IMR-90 (cell line): Measurements from ENCODE around the gene TP53TG5. TPM values are rescaled to one million over a fixed set of nuclear protein-coding genes. Genes with fewer than 3 reads are reported as not detected.

Source experiments
- ATAC-seq: fragments of 200-7000 bp; cut with Tn5 transposase; 2 replicates; pipeline ENCODE4 v1.9.1; 2020; ENCODE audit warnings: low read depth, mild to moderate bottlenecking, moderate library complexity
- BruUV-seq: library from RNA; stranded (reverse); fragments of 400-500 nt; replicated peaks from 2 replicates; lab custom pipeline; 2021; lab: Mats Ljungman, UMichigan
- CTCF ChIA-PET: fragments of 300-600 bp; formaldehyde crosslinking; extraction: SDS; loops from one replicate; lab custom pipeline; 2021; ENCODE audit warnings: antibody characterized with exemption; lab: Yijun Ruan, JAX
- POLR2A ChIA-PET: fragments of 300-600 bp; sonication (Branson Sonifier 250); formaldehyde crosslinking; loops from one replicate; lab custom pipeline; 2022; ENCODE audit warnings: antibody characterized with exemption; ENCODE audit not compliant: unreplicated experiment; lab: Charles Lee
- DNase-seq: peaks from one replicate; pipeline ENCODE4 v3.0.0; 2013
- H2AFZ ChIP-seq: replicated peaks from 2 replicates; pipeline ENCODE3; 2013; ENCODE audit warnings: low read length, mild to moderate bottlenecking; ENCODE audit not compliant: poor library complexity
- H2AK5ac ChIP-seq: 2 replicates; pipeline ENCODE4 v1.6.1; 2013; ENCODE audit warnings: low read depth, low read length, inconsistent platforms
- H2AK9ac ChIP-seq: replicated peaks from 2 replicates; pipeline ENCODE3; 2013; ENCODE audit warnings: mild to moderate bottlenecking, low read depth, low read length, moderate library complexity; ENCODE audit not compliant: poor library complexity
- H2BK120ac ChIP-seq: 2 replicates; pipeline ENCODE4 v1.6.1; 2013; ENCODE audit warnings: low read depth, low read length, inconsistent platforms
- H2BK15ac ChIP-seq: 3 replicates; pipeline ENCODE4 v1.6.1; 2013; ENCODE audit warnings: low read depth, low read length, inconsistent platforms
- H2BK20ac ChIP-seq: 2 replicates; pipeline ENCODE4 v1.6.1; 2013; ENCODE audit warnings: low read depth, mild to moderate bottlenecking, inconsistent platforms, low read length, moderate library complexity
- H2BK5ac ChIP-seq: 2 replicates; pipeline ENCODE4 v1.6.1; 2013; ENCODE audit warnings: mild to moderate bottlenecking, low read depth, low read length, inconsistent platforms; ENCODE audit not compliant: poor library complexity, severe bottlenecking
- H3K14ac ChIP-seq: replicated peaks from 2 replicates; pipeline ENCODE4 v1.6.1; 2013; ENCODE audit warnings: low read depth, low read length, inconsistent platforms
- H3K18ac ChIP-seq: 2 replicates; pipeline ENCODE4 v1.6.1; 2013; ENCODE audit warnings: low read depth, low read length, control low read depth
- H3K23ac ChIP-seq: 2 replicates; pipeline ENCODE4 v1.6.1; 2013; ENCODE audit warnings: low read depth, low read length, inconsistent platforms
- H3K27ac ChIP-seq: 2 replicates; pipeline ENCODE4 v1.5.1; 2013; ENCODE audit warnings: mild to moderate bottlenecking, control low read depth, low read length; ENCODE audit not compliant: insufficient read depth
- H3K27me3 ChIP-seq: 2 replicates; pipeline ENCODE4 v1.6.1; 2013; ENCODE audit warnings: low read length; ENCODE audit not compliant: control insufficient read depth, insufficient read depth
- H3K36me3 ChIP-seq: 2 replicates; pipeline ENCODE4 v1.6.1; 2013; ENCODE audit warnings: low read length, mixed read lengths; ENCODE audit not compliant: control insufficient read depth, insufficient read depth
- H3K4ac ChIP-seq: 2 replicates; pipeline ENCODE4 v1.6.1; 2013; ENCODE audit warnings: low read depth, low read length, inconsistent platforms
- H3K4me1 ChIP-seq: 2 replicates; pipeline ENCODE4 v1.6.1; 2013; ENCODE audit warnings: low read length, mixed read lengths; ENCODE audit not compliant: control insufficient read depth, insufficient read depth
- H3K4me2 ChIP-seq: 2 replicates; pipeline ENCODE4 v1.6.1; 2013; ENCODE audit warnings: low read depth, mild to moderate bottlenecking, control low read depth, low read length, moderate library complexity
- H3K4me3 ChIP-seq: 2 replicates; pipeline ENCODE4 v1.5.1; 2013; ENCODE audit warnings: low read depth, mild to moderate bottlenecking, control low read depth, low read length, moderate library complexity; ENCODE audit not compliant: insufficient read depth
- H3K56ac ChIP-seq: 2 replicates; pipeline ENCODE4 v1.6.1; 2013; ENCODE audit warnings: low read length, inconsistent platforms; ENCODE audit not compliant: insufficient read depth; ENCODE audit errors: extremely low read depth
- H3K79me1 ChIP-seq, 2 experiments: 2 replicates each; pipeline ENCODE4 v1.6.1; 2013; ENCODE audit warnings: low read length in 2 of 2, inconsistent platforms in 1 of 2, low read depth in 1 of 2
- H3K9ac ChIP-seq: 2 replicates; pipeline ENCODE4 v1.6.1; 2013; ENCODE audit warnings: low read depth, low read length, control low read depth
- H3K9me1 ChIP-seq: 2 replicates; pipeline ENCODE4 v1.6.1; 2013; ENCODE audit warnings: low read length, inconsistent platforms; ENCODE audit not compliant: insufficient read depth
- H3K9me3 ChIP-seq: 2 replicates; pipeline ENCODE4 v1.6.1; 2013; ENCODE audit warnings: low read length; ENCODE audit not compliant: control insufficient read depth, insufficient read depth
- H4K20me1 ChIP-seq: 2 replicates; pipeline ENCODE4 v1.6.1; 2013; ENCODE audit warnings: low read length, inconsistent platforms; ENCODE audit not compliant: insufficient read depth
- H4K5ac ChIP-seq: 2 replicates; pipeline ENCODE4 v1.6.1; 2013; ENCODE audit warnings: mild to moderate bottlenecking, low read depth, low read length, control low read depth
- H4K8ac ChIP-seq, 2 experiments: 2 replicates each; pipeline ENCODE4 v1.6.1; 2013; ENCODE audit warnings: low read depth in 2 of 2, low read length in 2 of 2, control low read depth in 1 of 2, inconsistent platforms in 1 of 2
- H4K91ac ChIP-seq: 2 replicates; pipeline ENCODE4 v1.6.1; 2013; ENCODE audit warnings: low read depth, low read length, inconsistent platforms; ENCODE audit not compliant: insufficient read depth
- BHLHE40 ChIP-seq: fragments of 150-350 bp; IDR thresholded peaks from 2 replicates; pipeline ENCODE4 v1.6.1; 2016; ENCODE audit warnings: mild to moderate bottlenecking, low read depth, low read length
- CEBPB ChIP-seq: IDR thresholded peaks from 2 replicates; pipeline ENCODE4 v1.6.1; 2012; ENCODE audit warnings: low read depth, low read length, improper control_type of control experiment
- CHD1 ChIP-seq: IDR thresholded peaks from 2 replicates; pipeline ENCODE4 v1.6.1; 2012; ENCODE audit warnings: low read depth, low read length, improper control_type of control experiment
- CTCF ChIP-seq: conservative IDR thresholded peaks from 2 replicates; pipeline ENCODE4 v1.5.1; 2012; ENCODE audit warnings: mild to moderate bottlenecking, low read depth, low read length, improper control_type of control experiment
- ELK1 ChIP-seq: fragments of 150-350 bp; IDR thresholded peaks from 2 replicates; pipeline ENCODE4 v1.6.1; 2016; ENCODE audit warnings: low read depth, mild to moderate bottlenecking, low read length, moderate library complexity, borderline replicate concordance
- FOS ChIP-seq: fragments of 150-350 bp; IDR thresholded peaks from 2 replicates; pipeline ENCODE4 v1.6.1; 2016; ENCODE audit warnings: low read depth, low read length
- MAFK ChIP-seq: IDR thresholded peaks from 2 replicates; pipeline ENCODE4 v1.6.1; 2012; ENCODE audit warnings: low read depth, low read length, improper control_type of control experiment
- MAZ ChIP-seq: IDR thresholded peaks from 2 replicates; pipeline ENCODE4 v1.6.1; 2012; ENCODE audit warnings: low read depth, mild to moderate bottlenecking, low read length, improper control_type of control experiment, moderate library complexity, borderline replicate concordance
- MXI1 ChIP-seq: IDR thresholded peaks from 2 replicates; pipeline ENCODE4 v1.6.1; 2012; ENCODE audit warnings: low read depth, mild to moderate bottlenecking, low read length, moderate library complexity, borderline replicate concordance
- NFE2L2 ChIP-seq: fragments of 150-350 bp; IDR thresholded peaks from 2 replicates; pipeline ENCODE4 v1.6.1; 2016; ENCODE audit warnings: low read depth, mild to moderate bottlenecking, low read length
- POLR2A ChIP-seq: IDR thresholded peaks from 2 replicates; pipeline ENCODE4 v1.6.1; 2012; ENCODE audit warnings: mild to moderate bottlenecking, low read depth, low read length
- RAD21 ChIP-seq: IDR thresholded peaks from 2 replicates; pipeline ENCODE4 v1.6.1; 2012; ENCODE audit warnings: low read length, improper control_type of control experiment
- RCOR1 ChIP-seq: IDR thresholded peaks from 2 replicates; pipeline ENCODE4 v1.6.1; 2012; ENCODE audit warnings: mild to moderate bottlenecking, low read length, improper control_type of control experiment; ENCODE audit not compliant: insufficient replicate concordance
- RFX5 ChIP-seq: IDR thresholded peaks from 2 replicates; pipeline ENCODE4 v1.8.0; 2012; ENCODE audit warnings: low read depth, mild to moderate bottlenecking, low read length, moderate library complexity
- SMC3 ChIP-seq: fragments of 150-350 bp; IDR thresholded peaks from 2 replicates; pipeline ENCODE4 v1.6.1; 2016; ENCODE audit warnings: low read depth, mild to moderate bottlenecking, antibody characterized with exemption, low read length, moderate library complexity
- USF2 ChIP-seq: fragments of 150-350 bp; IDR thresholded peaks from 2 replicates; pipeline ENCODE4 v1.6.1; 2017; ENCODE audit warnings: mild to moderate bottlenecking, antibody characterized with exemption, low read length, low read depth
- WGBS, 2 experiments: methylation state at CpG; one replicate each; pipeline versions ENCODE4 v1.1.5 to v1.1.7; 2013; ENCODE audit warnings: missing lambda C conversion rate in 2 of 2; ENCODE audit not compliant: insufficient read length in 1 of 2; ENCODE audit errors: extremely low coverage in 2 of 2; 5-methylcytosine and 5-hydroxymethylcytosine counted together
- dilution Hi-C: fragments of 300-500 bp; cut with HindIII; formaldehyde crosslinking; loops from one replicate; pipeline ENCODE4 v1.14.3; 2018; ENCODE audit warnings: low sequenced_read_pairs; ENCODE audit not compliant: unreplicated experiment
- in situ Hi-C: fragments of 300-500 bp; cut with MboI; formaldehyde crosslinking; loops from 3 replicates; pipeline ENCODE4 v1.14.3; 2019; ENCODE audit warnings: low sequenced_read_pairs, inconsistent platforms, mixed read lengths
- intact Hi-C: fragments of 100-400 bp; cut with micrococcal nuclease; formaldehyde crosslinking; loops from 2 replicates; pipeline ENCODE4 v1.10.0; 2022
- polyA plus RNA-seq, 3 experiments: library from polyadenylated mRNA; depleted of rRNA; stranded (reverse); fragments of >200 nt; gene quantifications; 2 replicates each; pipeline ENCODE4 v1.2.3, GENCODE V29; 2012; ENCODE audit warnings: low replicate concordance in 1 of 3
- total RNA-seq: library from RNA; depleted of rRNA; stranded (reverse); fragments of >200 nt; gene quantifications from 2 replicates; pipeline ENCODE4 v1.2.3, GENCODE V29; 2012

Gene TP53TG5
- total and polyA plus RNA-seq, 2 of the 4 experiments (the other 2 are of a cell fraction) = not detected

- Histone ChIP-seq H3K9me3 (no peaks in the 10 kb centered on the region), H3K36me3 (peaks cover 19% of the 10 kb centered on the region), H3K79me1 (peaks cover 9 to 39% of the 10 kb centered on the region in 2 experiments), H4K8ac (no peak overlapping the region), H3K56ac (no peak overlapping the region), H3K4ac (no peak overlapping the region), H3K9me1 (peaks cover 4% of the 10 kb centered on the region; the same call in 1 of the 2 replicates), H4K91ac (no peak overlapping the region), H2BK15ac (no peak overlapping the region), H4K5ac (no peak overlapping the region), H2BK20ac (no peak overlapping the region), H3K4me1 (0 out of 2 replicates have a peak, but pooled peaks cover 3% of the 10 kb centered on the region), H2AK9ac (no peak overlapping the region), H2BK5ac (no peak overlapping the region), H2AK5ac (no peak overlapping the region), H3K23ac (no peak overlapping the region), H2BK120ac (no peak overlapping the region), H3K27ac (no peak overlapping the region), H3K9ac (no peak overlapping the region), H3K4me2 (no peak overlapping the region), H4K20me1 (no peaks in the 10 kb centered on the region), H2AFZ (no peak overlapping the region), H3K27me3 (no peaks in the 10 kb centered on the region), H3K18ac (no peak overlapping the region), H3K4me3 (no peak overlapping the region), H3K14ac (no peak overlapping the region)
- DNase-seq = no peak
- intact Hi-C loops = no loop called here
- no peak for ATAC-seq
- dilution Hi-C loops = no loop called here
- ChIA-PET POLR2A (no interaction called here), CTCF (no interaction called here)
- WGBS, 2 experiments = no CpG with 5 or more reads among the region's 1 CpG
- in situ Hi-C loops = no loop called here
- no TSS peak for BruUV-seq
- TF ChIP-seq CHD1 = no peak
- TF ChIP-seq RAD21 = no peak
- no peak for TF ChIP-seq RCOR1
- TF ChIP-seq USF2 = no peak
- no peak for TF ChIP-seq SMC3
- TF ChIP-seq CEBPB = no peak
- TF ChIP-seq CTCF = no peak
- TF ChIP-seq MXI1 = no peak
- no peak for TF ChIP-seq ELK1
- TF ChIP-seq MAZ = no peak
- TF ChIP-seq NFE2L2 = no peak
- TF ChIP-seq FOS = no peak
- no peak for TF ChIP-seq BHLHE40
- TF ChIP-seq RFX5 = no peak
- TF ChIP-seq MAFK = no peak
- no peak for TF ChIP-seq POLR2A
Observed at GRCh38 chr20:45366192-45366591, 11.9 kb downstream of the TP53TG5 start.
